Measurements from ENCODE around the gene TMC1.

Gene TMC1

GRCh38 chr9:72576087-72576486 lies 54.7 kb downstream of the TMC1 start:
- no peak for DNase-seq

DNA sequence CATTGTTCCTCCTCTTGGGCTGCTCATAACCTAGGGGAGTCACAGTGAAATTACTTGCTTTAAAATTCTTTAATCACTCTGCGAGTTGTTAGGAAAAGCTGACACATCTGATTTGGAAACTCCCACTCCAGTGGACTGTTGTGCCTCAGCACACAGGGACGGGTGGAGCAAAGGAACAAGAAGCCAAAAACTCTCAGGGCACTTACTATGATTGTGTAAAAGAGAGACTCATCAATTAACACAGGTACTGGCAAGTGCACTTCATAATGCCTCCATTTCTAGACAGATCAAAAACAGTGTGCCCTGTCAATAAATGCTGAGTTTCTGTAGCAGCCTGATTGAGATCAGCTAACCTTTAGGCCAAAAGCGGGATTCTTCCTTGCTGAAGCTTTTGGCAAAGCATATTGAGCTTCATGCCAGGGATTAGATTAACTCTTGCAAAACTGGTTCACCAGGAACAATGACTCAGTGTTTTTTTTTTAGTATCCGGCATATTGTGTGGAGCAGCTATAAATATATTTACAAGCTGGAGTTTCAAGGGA lies 55.9 kb downstream of the TMC1 start:
- DNase-seq: no peak

DNA sequence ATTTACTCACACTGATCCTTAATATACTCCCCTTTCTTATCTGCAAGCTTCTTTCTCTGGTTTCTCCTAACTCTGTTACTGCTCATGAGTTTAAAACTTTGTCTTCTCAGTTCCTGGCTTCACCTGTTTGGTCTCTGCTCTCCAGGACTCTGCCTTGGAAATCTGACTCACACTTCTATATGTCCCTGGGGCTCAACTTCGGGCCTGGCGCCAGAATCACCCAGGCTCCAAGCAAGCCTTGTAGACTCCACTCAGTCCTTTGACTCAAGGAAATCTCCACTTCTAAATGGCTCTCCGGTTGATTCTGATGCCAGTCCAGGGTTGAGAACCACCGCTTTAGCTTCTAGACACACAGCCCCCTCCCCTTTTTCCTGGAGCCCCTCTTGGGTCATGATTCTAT lies 57.8 kb downstream of the TMC1 start:
- no peak for DNase-seq

- DNase-seq: no peak
Measured at GRCh38 chr9:72579880-72580550, 58.6 kb downstream of the TMC1 start.

DNA sequence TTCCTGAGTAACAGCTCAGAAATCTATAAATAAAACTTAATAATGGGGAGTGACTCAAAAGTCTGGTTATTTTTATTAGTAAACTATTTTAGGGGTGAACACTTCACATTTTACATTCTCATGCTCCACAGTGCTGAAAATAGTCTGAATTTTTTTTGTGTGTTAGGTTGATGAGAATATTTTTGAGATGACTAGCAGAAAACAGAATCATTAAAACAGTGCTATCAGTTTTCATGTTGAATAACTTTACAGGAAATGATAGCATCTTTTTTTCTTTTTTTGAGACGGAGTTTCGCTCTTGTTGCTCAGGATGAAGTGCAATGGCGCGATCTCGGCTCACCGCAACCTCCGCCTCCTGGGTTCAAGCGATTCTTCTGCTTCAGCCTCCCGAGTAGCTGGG lies 60.3 kb downstream of the TMC1 start:
- DNase-seq: no peak

- DNase-seq: no peak
Measured at GRCh38 chr9:72583370-72583769, 62.0 kb downstream of the TMC1 start.

DNA sequence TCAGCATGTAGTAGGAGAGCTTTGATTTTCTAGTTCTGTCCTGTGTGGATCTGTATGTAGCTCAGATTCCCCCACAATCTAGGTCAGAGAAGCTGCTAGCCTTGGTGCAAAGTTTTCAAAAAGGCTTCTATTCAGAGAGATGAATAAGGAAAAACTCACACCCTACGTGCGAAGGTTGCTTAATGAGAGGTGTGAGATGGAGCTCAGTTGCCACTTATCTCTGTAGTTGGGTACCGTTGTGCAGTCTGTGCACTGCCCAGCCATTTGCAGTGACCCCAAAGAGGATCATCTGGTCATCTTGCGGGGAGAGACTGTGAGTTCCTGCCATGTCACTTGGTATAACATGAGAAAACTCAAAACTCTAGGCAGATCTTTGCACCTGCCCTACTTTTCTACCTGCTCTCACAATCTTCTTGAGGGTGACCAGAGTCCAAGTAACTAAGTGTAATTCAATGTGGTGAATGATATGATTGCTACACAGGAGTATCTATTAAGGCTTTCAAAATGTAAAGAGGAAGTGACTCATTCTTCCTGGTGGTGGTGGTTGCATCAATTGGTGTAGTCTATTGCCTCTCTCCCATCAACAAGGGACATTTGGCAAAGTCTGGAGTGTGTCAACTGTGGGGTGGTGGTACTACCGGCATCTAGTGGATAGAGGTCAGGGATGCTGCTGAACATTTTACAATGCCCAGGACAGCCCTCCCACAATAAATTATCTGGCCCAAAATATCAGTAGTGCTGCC lies 65.2 kb downstream of the TMC1 start:
- no peak for DNase-seq

- DNase-seq: no peak
Measured at GRCh38 chr9:72588336-72588735, 66.9 kb downstream of the TMC1 start.

DNA sequence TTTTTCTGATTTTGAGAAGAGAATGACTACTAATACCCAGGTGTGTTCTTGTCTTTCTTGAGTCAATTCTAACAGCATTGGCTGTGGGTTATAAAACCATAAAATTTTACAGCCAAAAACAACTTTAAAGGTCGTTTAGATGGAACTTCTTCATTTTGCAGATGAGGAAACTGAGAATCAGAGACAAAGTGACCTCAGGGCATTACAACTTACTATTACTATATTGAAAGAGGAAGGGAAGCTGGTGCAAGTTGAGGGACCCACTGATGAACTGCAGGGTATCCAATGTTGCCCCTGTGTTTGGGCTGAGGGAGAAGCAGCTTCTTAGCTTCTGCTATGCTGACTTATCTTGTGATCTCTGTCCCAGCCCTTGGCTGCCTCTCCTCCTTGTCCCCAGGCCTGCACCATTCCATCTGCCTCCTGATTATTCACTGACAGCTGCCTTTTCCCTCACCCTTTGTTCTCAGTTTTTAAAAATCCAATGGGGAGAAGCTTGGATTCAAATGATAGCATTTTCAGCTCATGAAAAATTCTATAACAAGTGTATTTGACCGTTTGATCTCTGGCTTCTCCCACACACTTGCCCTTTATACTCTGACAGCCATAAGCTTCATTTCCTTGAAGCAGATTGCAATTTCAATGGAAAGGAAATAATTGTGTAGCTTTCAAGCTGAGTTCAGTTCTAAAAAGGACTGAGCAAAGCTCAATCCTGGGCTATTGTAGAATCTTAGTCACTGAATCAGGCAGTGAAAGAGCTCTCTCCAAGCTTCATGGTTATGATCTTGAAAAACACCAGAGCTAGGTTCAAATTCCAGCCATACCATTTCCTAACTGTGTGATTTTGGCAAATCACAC lies 68.5 kb downstream of the TMC1 start:
- no peak for DNase-seq

DNA sequence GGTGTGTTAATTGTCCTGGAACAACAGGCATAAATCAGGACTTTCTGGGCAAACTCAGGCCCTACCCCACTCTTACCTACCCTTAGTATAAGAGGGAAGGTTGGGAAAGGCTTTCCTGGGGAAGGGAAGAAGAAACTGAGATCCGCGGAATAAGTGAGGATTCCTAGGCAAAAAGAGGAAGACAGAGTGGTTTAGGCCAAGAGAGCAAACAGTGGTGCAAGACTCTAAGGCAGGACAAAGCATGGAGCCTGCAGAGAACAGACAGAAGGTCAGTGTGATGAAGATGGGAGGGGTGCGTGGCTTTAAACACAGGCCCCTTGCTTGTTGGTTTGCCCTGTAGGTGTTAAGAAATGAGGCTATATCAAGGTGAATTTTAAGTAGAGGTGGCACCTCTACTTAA lies 69.4 kb downstream of the TMC1 start:
- DNase-seq: no peak

DNA sequence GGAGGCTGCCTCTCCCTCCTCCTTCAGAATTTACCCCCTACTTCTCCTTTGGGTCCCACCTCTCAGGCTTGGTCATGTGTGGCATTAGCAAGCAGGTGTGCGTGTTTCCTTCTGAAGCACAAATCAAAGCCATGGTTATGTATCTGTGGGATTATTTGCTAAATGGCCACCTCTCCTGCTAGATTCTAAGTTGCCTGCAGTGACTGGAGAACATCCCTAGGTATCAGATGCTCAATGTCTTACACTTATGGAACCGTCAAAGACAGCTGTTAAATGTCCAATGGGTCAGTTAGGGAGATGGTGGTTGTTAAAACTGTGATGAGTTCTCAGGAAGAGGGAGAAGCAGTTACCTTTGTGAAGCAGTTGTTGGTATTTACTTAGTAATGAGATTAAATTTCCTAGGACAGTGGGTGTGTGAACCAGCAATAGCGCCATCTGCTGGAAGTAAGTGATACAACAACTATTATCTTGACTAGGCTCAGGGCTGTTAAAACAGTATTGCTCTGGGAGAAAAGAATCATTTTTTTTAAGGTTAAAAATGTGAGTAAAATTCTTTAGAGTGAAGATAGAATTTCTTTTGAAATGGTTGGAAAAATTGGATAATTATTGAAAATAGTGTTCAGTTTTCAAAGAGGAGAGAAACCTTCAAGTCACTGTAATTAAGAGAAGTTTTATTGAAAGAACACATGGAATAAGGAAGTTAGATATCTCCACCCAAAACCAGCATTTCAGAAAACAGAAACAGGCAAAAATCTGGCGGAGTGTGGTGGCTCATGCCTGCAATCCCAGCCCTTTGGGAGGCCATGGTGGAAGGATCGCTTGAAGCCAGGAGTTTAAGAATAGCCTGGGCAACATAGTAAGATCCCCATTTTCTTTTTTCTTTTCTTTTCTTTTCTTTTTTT lies 71.3 kb downstream of the TMC1 start:
- DNase-seq: peak; percentile 7 to 52

GRCh38 chr9:72596451-72597180 lies 75.2 kb downstream of the TMC1 start:
- DNase-seq: no peak

- no peak for DNase-seq
Measured at GRCh38 chr9:72597181-72597517, 75.7 kb downstream of the TMC1 start.

DNA sequence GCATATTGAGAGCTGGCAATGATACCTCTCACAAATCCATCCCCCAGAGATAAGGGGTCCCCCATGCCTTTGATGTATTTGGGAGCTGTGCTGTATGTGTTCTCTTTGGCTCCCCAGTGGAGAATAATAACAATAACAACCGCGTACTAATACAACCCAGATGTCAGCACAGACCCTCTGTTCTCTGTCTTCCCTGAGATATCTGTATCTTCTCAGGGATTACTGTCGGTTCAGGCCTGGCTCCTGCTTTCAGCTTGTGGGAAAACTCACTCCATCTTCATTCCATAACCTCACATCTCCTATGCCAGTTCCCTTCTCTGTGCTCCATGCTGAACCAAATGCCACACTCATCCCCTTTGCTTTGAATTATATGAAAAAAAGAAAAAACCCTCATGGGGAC lies 76.2 kb downstream of the TMC1 start:
- DNase-seq: no peak

DNA sequence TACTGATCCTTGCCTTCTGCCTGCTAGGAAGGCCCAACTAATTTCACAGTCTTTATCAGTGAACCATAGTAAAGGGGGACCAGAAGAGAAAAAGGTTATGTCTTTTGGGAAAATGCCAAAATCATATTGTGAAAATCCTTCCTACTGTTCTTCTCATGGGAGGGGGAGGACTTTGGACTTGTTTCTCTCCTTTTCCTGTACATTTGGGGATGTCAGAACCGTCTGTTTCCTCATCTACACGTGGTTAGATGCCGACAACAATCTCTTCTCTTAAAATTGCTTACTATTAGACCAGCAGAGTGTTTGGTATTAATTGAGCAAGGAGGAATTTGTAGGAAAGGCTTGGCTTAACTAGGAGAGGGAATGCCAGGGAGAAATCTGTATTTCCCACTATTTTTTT lies 77.2 kb downstream of the TMC1 start:
- DNase-seq: no peak

DNA sequence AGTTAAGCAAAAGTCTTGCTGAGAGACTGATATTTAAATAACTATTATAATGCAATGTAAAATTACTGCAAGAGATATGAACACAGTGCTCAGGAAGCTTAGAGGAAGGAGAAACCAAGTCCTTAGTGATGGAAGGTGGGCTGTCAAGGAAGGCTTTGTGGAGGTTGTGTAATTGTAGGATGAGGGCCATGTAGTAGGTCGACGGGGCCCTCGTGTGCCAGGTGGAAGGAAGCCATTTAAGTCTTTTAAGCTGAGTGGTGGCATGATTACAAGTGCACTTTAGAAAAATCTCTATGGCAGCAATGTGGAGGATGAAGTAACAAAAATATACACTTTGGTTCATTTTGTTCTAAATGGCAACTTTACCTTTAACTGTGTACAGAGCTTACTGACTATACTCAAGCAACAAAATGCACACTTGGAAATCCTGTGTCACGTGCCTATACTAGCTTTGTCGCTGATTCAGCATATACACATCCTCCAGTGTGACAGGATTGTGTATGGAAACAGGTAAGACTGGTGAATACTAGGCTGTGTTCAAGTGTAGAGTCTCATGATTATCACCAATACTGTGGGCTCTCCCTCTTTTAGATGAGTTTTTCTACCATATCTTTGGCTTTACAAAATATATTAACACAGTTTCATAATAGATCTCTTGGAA lies 78.6 kb downstream of the TMC1 start:
- DNase-seq: no peak

DNA sequence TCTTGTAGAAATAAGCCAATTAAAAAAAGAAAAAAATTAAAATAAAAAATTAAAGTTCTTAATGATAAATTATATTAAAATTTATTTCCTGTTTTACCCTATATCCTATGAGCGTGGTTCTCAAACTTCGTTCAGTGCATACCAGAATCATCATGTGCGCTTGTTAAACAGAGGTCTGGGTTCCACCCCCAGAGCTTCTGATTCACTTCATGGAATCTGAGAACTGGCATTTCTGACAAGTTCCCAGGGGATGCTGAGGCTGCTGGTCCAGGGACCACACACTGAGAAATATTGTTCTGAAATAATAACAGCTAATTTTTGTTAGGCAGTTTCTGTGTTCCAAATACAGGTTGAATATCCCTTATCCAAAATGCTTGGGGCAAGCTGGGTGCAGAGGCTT lies 79.3 kb downstream of the TMC1 start:
- no peak for DNase-seq

- no peak for DNase-seq
Measured at GRCh38 chr9:72601615-72602014, 80.2 kb downstream of the TMC1 start.

GRCh38 chr9:72612449-72612848 lies 91.0 kb downstream of the TMC1 start:
- no peak for DNase-seq

GRCh38 chr9:72614067-72614466 lies 92.7 kb downstream of the TMC1 start:
- DNase-seq: no peak

- no peak for DNase-seq
Measured at GRCh38 chr9:72615931-72616330, 94.5 kb downstream of the TMC1 start.

Measured in NCI-H526 (cell line).